ENCODE data around the gene TSPAN8. TPM values are rescaled to one million over a fixed set of nuclear protein-coding genes. Genes with fewer than 3 reads are reported as not detected.
A peak's percentile ranks its signal among the peaks of the same experiment; 100 is the strongest.
"Not testable (repeated sequence)": the region's sequence is repeated elsewhere in the genome, so short reads cannot be mapped to it uniquely, and the experiment has no call there.

The TSPAN8 gene
- total RNA-seq, 1 experiment from 2014 or later = 0.37 TPM

DNA sequence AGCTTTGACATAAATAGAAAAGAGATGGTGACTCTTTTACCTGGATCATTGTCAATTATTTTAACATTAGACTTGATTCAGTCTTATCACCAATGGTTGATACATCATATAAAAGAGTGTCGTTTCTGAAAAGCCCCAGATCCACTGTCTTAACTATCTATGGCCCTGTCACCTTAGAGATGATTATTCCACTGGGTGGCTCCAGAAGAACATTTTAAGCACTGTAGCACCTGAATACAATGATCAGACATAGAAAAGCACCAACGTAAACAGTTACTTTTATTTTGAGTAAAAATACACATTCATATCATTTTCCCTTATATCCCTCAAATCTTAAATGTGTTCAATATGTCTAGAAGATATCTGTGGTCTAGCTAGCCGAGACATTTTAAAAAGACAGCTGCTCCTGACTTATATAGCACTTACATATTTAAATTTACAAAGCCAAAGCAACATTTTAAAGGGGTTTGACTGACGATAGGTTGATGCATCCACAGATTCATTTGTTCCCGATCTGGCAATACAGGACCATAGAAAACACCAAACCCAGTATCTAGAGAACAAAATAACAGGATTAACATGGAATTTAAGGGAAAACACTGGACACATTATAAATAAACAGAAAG, 32.9 kb downstream of the TSPAN8 start:
- H3K4me3 Mint-ChIP-seq = no peak overlapping the region
- ATAC-seq = no peak
- H3K36me3 Mint-ChIP-seq = no peaks in the 10 kb centered on the region
- H3K4me1 Mint-ChIP-seq = peaks cover 18% of the 10 kb centered on the region
- H3K27me3 Mint-ChIP-seq (ENCODE audit: low read depth) = no peaks in the 10 kb centered on the region; the same call in 1 of the 2 replicates
- H3K27ac Mint-ChIP-seq = no peak overlapping the region
- no peaks in the 10 kb centered on the region for H3K9me3 Mint-ChIP-seq
- no peak for DNase-seq (ENCODE audit: low spot score)
- CTCF ChIA-PET = interaction anchor here (1.0 kb wide), 1 partner anchor 11 kb away, joined by 3 read pairs; no protein-coding TSS in a partner anchor
- TF ChIP-seq RORB (CRISPR knock-in tag; IDR thresholded peaks at IDR 0.05) (no peak), TCF7 (CRISPR knock-in tag; IDR thresholded peaks at IDR 0.05; ENCODE audit: low read depth) (no peak), ZNF671 (CRISPR knock-in tag; IDR thresholded peaks at IDR 0.05) (no peak), ZNF317 (CRISPR knock-in tag; IDR thresholded peaks at IDR 0.05; ENCODE audit: borderline replicate concordance, low read depth) (no peak)
- TF ChIP-seq, protein P1, sequence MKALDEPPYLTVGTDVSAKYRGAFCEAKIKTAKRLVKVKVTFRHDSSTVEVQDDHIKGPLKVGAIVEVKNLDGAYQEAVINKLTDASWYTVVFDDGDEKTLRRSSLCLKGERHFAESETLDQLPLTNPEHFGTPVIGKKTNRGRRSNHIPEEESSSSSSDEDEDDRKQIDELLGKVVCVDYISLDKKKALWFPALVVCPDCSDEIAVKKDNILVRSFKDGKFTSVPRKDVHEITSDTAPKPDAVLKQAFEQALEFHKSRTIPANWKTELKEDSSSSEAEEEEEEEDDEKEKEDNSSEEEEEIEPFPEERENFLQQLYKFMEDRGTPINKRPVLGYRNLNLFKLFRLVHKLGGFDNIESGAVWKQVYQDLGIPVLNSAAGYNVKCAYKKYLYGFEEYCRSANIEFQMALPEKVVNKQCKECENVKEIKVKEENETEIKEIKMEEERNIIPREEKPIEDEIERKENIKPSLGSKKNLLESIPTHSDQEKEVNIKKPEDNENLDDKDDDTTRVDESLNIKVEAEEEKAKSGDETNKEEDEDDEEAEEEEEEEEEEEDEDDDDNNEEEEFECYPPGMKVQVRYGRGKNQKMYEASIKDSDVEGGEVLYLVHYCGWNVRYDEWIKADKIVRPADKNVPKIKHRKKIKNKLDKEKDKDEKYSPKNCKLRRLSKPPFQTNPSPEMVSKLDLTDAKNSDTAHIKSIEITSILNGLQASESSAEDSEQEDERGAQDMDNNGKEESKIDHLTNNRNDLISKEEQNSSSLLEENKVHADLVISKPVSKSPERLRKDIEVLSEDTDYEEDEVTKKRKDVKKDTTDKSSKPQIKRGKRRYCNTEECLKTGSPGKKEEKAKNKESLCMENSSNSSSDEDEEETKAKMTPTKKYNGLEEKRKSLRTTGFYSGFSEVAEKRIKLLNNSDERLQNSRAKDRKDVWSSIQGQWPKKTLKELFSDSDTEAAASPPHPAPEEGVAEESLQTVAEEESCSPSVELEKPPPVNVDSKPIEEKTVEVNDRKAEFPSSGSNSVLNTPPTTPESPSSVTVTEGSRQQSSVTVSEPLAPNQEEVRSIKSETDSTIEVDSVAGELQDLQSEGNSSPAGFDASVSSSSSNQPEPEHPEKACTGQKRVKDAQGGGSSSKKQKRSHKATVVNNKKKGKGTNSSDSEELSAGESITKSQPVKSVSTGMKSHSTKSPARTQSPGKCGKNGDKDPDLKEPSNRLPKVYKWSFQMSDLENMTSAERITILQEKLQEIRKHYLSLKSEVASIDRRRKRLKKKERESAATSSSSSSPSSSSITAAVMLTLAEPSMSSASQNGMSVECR (CRISPR knock-in tag; IDR thresholded peaks at IDR 0.05; ENCODE audit: borderline replicate concordance) = no peak
- POLR2A ChIA-PET = no interaction called here

DNA sequence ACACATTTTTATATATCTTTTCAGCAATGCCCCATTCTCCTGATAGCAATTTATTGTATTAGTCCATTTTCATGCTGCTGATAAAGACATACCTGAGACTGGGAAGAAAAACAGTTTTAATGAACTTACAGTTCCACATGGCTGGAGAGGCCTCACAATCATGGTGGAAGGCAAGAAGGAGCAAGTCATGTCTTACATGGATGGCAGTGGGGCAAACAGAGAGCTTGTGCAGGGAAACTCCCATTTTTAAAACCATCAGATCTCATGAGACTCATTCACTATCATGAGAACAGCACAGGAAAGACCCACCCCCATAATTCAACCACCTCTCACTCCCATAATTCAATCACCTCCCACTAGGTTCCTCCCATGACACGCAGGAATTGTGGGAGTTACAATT, 44.7 kb downstream of the TSPAN8 start:
- DNase-seq (ENCODE audit: low spot score); H3K4me3 Mint-ChIP-seq; CTCF ChIA-PET; POLR2A ChIA-PET; H3K27me3 Mint-ChIP-seq (ENCODE audit: low read depth); H3K27ac Mint-ChIP-seq; ATAC-seq: not testable (repeated sequence)
- Mint-ChIP-seq H3K4me1 (peaks cover 11% of the 10 kb centered on the region), H3K9me3 (peaks cover 58% of the 10 kb centered on the region), H3K36me3 (peaks cover 79% of the 10 kb centered on the region)

DNA sequence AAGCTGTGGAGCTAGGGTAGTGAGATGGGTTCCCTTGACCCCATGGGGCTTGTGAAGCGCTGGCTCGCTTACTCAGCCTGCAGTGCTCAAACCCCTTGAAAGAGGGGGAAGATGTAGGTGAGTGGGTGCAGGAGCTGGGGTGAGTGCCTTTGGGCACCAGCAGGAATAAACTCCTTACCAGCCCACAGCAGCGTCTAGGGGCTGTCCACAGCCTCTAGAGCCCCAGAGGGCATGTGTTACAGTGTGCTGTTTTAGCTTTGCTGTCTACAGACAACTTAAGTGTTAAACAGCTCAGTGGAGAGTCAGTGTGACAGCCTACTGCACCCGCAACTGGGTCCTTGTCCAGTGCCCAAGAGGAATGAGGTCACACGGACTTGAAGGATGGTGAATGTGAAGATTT, 48.0 kb downstream of the TSPAN8 start:
- H3K27me3 Mint-ChIP-seq (ENCODE audit: low read depth) = no peaks in the 10 kb centered on the region
- TF ChIP-seq TP53 (CRISPR knock-in tag; IDR thresholded peaks at IDR 0.05) (0 out of 2 replicates have a peak, but pooled peaks have one; percentile 28), NR3C1 (CRISPR knock-in tag; conservative IDR thresholded peaks at IDR 0.05; ENCODE audit: low read depth) (no peak)

DNA sequence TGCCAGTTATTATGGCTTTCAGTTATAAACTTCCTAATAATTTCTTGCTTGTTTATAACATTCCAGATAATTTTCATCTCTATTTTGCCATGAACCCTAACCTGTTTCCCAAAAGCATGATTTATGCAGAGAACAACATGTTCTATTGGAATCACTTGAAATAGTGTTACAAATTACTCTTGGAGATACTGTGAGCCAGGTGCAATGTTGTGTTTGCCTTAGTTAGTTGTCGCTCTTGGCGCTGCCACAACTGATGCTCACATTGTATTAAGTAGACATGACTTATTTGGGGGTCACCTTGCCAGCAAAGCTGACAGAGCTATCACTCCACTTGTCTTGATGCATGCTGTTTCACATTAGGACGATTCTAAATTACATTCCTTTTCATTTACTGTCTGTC, 49.4 kb downstream of the TSPAN8 start:
- no peak for DNase-seq (ENCODE audit: low spot score)
- no peak for TF ChIP-seq FOXK1 (CRISPR knock-in tag; IDR thresholded peaks at IDR 0.05)
- ATAC-seq = no peak
- no peak overlapping the region for H3K4me3 Mint-ChIP-seq
- H3K36me3 Mint-ChIP-seq = peaks cover 56% of the 10 kb centered on the region
- ChIA-PET POLR2A (no interaction called here), CTCF (no interaction called here)
- H3K27me3 Mint-ChIP-seq (ENCODE audit: low read depth) = no peaks in the 10 kb centered on the region
- H3K4me1 Mint-ChIP-seq = no peaks in the 10 kb centered on the region
- no peak overlapping the region for H3K27ac Mint-ChIP-seq
- peaks cover 56% of the 10 kb centered on the region for H3K9me3 Mint-ChIP-seq

More for the DNA sequence above, 48.0 kb downstream of the TSPAN8 start:
- ATAC-seq (no peak), DNase-seq (ENCODE audit: low spot score) (no peak)
- Mint-ChIP-seq H3K27ac (no peak overlapping the region), H3K4me1 (no peaks in the 10 kb centered on the region), H3K9me3 (peaks cover 57% of the 10 kb centered on the region), H3K4me3 (no peak overlapping the region), H3K36me3 (peaks cover 60% of the 10 kb centered on the region)
- CTCF ChIA-PET = no interaction called here
- POLR2A ChIA-PET = no interaction called here

DNA sequence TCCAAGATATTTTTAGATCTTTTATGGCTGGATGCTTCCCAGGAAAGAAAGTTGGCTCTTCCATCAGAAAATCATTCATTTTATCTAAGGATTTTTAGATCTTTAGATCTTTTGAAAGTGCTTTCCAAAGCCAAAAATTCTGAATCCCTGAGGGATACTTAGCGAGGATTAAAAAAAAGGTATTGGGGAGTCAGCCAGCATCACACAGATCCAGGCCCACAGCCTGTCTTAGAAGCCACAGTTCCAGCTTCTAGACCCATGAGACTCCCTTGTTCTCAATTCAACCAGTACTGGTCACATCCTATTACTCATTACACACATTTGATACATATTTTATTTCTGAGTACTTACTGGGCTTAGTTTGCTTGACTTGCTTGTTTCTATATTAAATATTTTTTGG, 49.9 kb downstream of the TSPAN8 start:
- no peak for TF ChIP-seq OVOL2 (CRISPR knock-in tag; IDR thresholded peaks at IDR 0.05; ENCODE audit: borderline replicate concordance)
- TF ChIP-seq, protein P2, sequence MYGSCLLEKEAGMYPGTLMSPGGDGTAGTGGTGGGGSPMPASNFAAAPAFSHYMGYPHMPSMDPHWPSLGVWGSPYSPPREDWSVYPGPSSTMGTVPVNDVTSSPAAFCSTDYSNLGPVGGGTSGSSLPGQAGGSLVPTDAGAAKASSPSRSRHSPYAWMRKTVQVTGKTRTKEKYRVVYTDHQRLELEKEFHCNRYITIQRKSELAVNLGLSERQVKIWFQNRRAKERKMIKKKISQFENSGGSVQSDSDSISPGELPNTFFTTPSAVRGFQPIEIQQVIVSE (CRISPR knock-in tag; IDR thresholded peaks at IDR 0.05; ENCODE audit: borderline replicate concordance) = no peak
- no peak for TF ChIP-seq CREB1 (CRISPR knock-in tag; IDR thresholded peaks at IDR 0.05)
- TF ChIP-seq, protein P3, sequence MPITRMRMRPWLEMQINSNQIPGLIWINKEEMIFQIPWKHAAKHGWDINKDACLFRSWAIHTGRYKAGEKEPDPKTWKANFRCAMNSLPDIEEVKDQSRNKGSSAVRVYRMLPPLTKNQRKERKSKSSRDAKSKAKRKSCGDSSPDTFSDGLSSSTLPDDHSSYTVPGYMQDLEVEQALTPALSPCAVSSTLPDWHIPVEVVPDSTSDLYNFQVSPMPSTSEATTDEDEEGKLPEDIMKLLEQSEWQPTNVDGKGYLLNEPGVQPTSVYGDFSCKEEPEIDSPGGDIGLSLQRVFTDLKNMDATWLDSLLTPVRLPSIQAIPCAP (CRISPR knock-in tag; IDR thresholded peaks at IDR 0.05) = no peak
- TF ChIP-seq, protein P4, sequence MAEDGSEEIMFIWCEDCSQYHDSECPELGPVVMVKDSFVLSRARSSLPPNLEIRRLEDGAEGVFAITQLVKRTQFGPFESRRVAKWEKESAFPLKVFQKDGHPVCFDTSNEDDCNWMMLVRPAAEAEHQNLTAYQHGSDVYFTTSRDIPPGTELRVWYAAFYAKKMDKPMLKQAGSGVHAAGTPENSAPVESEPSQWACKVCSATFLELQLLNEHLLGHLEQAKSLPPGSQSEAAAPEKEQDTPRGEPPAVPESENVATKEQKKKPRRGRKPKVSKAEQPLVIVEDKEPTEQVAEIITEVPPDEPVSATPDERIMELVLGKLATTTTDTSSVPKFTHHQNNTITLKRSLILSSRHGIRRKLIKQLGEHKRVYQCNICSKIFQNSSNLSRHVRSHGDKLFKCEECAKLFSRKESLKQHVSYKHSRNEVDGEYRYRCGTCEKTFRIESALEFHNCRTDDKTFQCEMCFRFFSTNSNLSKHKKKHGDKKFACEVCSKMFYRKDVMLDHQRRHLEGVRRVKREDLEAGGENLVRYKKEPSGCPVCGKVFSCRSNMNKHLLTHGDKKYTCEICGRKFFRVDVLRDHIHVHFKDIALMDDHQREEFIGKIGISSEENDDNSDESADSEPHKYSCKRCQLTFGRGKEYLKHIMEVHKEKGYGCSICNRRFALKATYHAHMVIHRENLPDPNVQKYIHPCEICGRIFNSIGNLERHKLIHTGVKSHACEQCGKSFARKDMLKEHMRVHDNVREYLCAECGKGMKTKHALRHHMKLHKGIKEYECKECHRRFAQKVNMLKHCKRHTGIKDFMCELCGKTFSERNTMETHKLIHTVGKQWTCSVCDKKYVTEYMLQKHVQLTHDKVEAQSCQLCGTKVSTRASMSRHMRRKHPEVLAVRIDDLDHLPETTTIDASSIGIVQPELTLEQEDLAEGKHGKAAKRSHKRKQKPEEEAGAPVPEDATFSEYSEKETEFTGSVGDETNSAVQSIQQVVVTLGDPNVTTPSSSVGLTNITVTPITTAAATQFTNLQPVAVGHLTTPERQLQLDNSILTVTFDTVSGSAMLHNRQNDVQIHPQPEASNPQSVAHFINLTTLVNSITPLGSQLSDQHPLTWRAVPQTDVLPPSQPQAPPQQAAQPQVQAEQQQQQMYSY (CRISPR knock-in tag; IDR thresholded peaks at IDR 0.05) = no peak
- no peak for TF ChIP-seq GRHL2 (CRISPR knock-in tag; IDR thresholded peaks at IDR 0.05; ENCODE audit: insufficient replicate concordance, severe bottlenecking)
- TF ChIP-seq RELA (CRISPR knock-in tag; IDR thresholded peaks at IDR 0.05; ENCODE audit: borderline replicate concordance) = no peak
- TF ChIP-seq FOXK1 (CRISPR knock-in tag; IDR thresholded peaks at IDR 0.05) = no peak
- no peak for TF ChIP-seq KAT7 (CRISPR knock-in tag; IDR thresholded peaks at IDR 0.05; ENCODE audit: borderline replicate concordance)
- ATAC-seq = no peak
- Mint-ChIP-seq H3K36me3 (peaks cover 51% of the 10 kb centered on the region), H3K27ac (no peak overlapping the region), H3K9me3 (peaks cover 52% of the 10 kb centered on the region), H3K4me3 (no peak overlapping the region), H3K4me1 (no peaks in the 10 kb centered on the region), H3K27me3 (ENCODE audit: low read depth) (no peaks in the 10 kb centered on the region)
- CTCF ChIA-PET = no interaction called here
- POLR2A ChIA-PET = no interaction called here
- no peak for DNase-seq (ENCODE audit: low spot score)

Measured in WTC11 (cell line).